H1 (cell line): Measurements from ENCODE around the gene KIAA0586. TPM values are rescaled to one million over a fixed set of nuclear protein-coding genes. Genes with fewer than 3 reads are reported as not detected.

ENCODE experiments used
- CTCF ChIA-PET: fragments of 300-600 bp; sonication (Branson Sonifier 250); formaldehyde crosslinking; loops from one replicate; lab custom pipeline; 2021; ENCODE audit not compliant: partially characterized antibody; lab: Charles Lee
- POLR2A ChIA-PET: fragments of 300-600 bp; sonication (Branson Sonifier 250); formaldehyde crosslinking; loops from one replicate; lab custom pipeline; 2021; ENCODE audit warnings: inconsistent platforms; ENCODE audit not compliant: partially characterized antibody; lab: Charles Lee
- DNase-seq, 2 experiments: peaks; one replicate each; pipeline versions ENCODE4 v3.0.0 to v3.0.0-alpha.2; 2010 to 2022; ENCODE audit warnings: low spot score in 2 of 2, low read depth in 1 of 2, mixed read lengths in 1 of 2
- FAIRE-seq: peaks from 2 replicates; lab custom pipeline; 2011; peaks lifted over from hg19 to GRCh38; lab: Jason Lieb, UNC
- H2AFZ ChIP-seq: 2 replicates; pipeline ENCODE4 v1.8.1; 2012; ENCODE audit warnings: low read length, inconsistent platforms
- H2AK5ac ChIP-seq: 2 replicates; pipeline ENCODE4 v1.6.1; 2013; ENCODE audit warnings: low read depth, low read length
- H2BK120ac ChIP-seq: replicated peaks from 2 replicates; pipeline ENCODE3; 2013; ENCODE audit warnings: low read depth, low read length, inconsistent platforms
- H2BK12ac ChIP-seq: 2 replicates; pipeline ENCODE4 v1.6.1; 2013; ENCODE audit warnings: low read depth, low read length
- H2BK15ac ChIP-seq: 2 replicates; pipeline ENCODE4 v1.6.1; 2013; ENCODE audit warnings: low read length
- H2BK20ac ChIP-seq: 2 replicates; pipeline ENCODE4 v1.6.1; 2013; ENCODE audit warnings: low read length
- H2BK5ac ChIP-seq: 2 replicates; pipeline ENCODE4 v1.6.1; 2013; ENCODE audit warnings: low read depth, low read length
- H3K14ac ChIP-seq: 2 replicates; pipeline ENCODE4 v1.6.1; 2013; ENCODE audit warnings: inconsistent platforms; ENCODE audit not compliant: insufficient read length
- H3K18ac ChIP-seq: 2 replicates; pipeline ENCODE4 v1.6.1; 2013; ENCODE audit warnings: low read length; ENCODE audit errors: extremely low read depth
- H3K23ac ChIP-seq: 2 replicates; pipeline ENCODE4 v1.6.1; 2013; ENCODE audit warnings: inconsistent platforms; ENCODE audit not compliant: insufficient read length
- H3K23me2 ChIP-seq: 2 replicates; pipeline ENCODE4 v1.6.1; 2013; ENCODE audit warnings: low read depth, low read length
- H3K27ac ChIP-seq: 2 replicates; pipeline ENCODE4 v1.6.1; 2011; ENCODE audit warnings: low read depth, low read length, inconsistent platforms
- H3K27me3 ChIP-seq, 4 experiments: replicated peaks in 1 of 4; 1 replicate in 1 of 4; 2 replicates in 3 of 4; pipeline versions ENCODE4 v1.6.1 to v1.8.1; 2011 to 2013; ENCODE audit warnings: low read length in 3 of 4, mild to moderate bottlenecking in 3 of 4, inconsistent platforms in 2 of 4, mixed read lengths in 2 of 4, moderate library complexity in 1 of 4; ENCODE audit not compliant: control insufficient read depth in 3 of 4, insufficient read depth in 3 of 4; ENCODE audit errors: extremely low read depth in 1 of 4
- H3K36me3 ChIP-seq, 4 experiments: 2 replicates each; pipeline versions ENCODE4 v1.6.1 to v1.8.1; 2011 to 2013; ENCODE audit warnings: mild to moderate bottlenecking in 4 of 4, low read length in 3 of 4, moderate library complexity in 2 of 4, control low read depth in 1 of 4, inconsistent platforms in 1 of 4; ENCODE audit not compliant: insufficient read depth in 4 of 4, control insufficient read depth in 2 of 4
- H3K4ac ChIP-seq: replicated peaks from 2 replicates; pipeline ENCODE3; 2013; ENCODE audit warnings: low read length, low read depth, mixed read lengths, inconsistent platforms; ENCODE audit not compliant: insufficient read length
- H3K4me1 ChIP-seq, 4 experiments: replicated peaks in 1 of 4; 1 replicate in 1 of 4; 2 replicates in 3 of 4; pipeline versions ENCODE4 v1.6.1 to v1.8.1; 2011 to 2013; ENCODE audit warnings: low read length in 3 of 4, inconsistent platforms in 2 of 4, mixed read lengths in 1 of 4; ENCODE audit not compliant: insufficient read depth in 4 of 4, control insufficient read depth in 3 of 4
- H3K4me2 ChIP-seq, 2 experiments: 2 replicates each; pipeline versions ENCODE4 v1.6.1 to v1.8.1; 2011 to 2013; ENCODE audit warnings: low read depth in 2 of 2, low read length in 2 of 2, control low read depth in 1 of 2, inconsistent platforms in 1 of 2, mild to moderate bottlenecking in 1 of 2; ENCODE audit not compliant: insufficient read depth in 1 of 2
- H3K4me3 ChIP-seq, 4 experiments: fragments of 200-600, 300-600 bp in 1 of 4; sonication (generic), shearing (Covaris generic), sonication (Bioruptor Twin) in 1 of 4; 2 replicates each; pipeline versions ENCODE4 v1.5.1 to v1.8.1; 2011 to 2016; ENCODE audit warnings: low read length in 4 of 4, low read depth in 3 of 4, control low read depth in 2 of 4, inconsistent platforms in 2 of 4, mild to moderate bottlenecking in 2 of 4, mixed read lengths in 1 of 4, moderate library complexity in 1 of 4; ENCODE audit not compliant: insufficient read depth in 2 of 4; ENCODE audit errors: extremely low read depth in 1 of 4
- H3K56ac ChIP-seq: replicated peaks from 2 replicates; pipeline ENCODE3; 2013; ENCODE audit warnings: low read depth, mild to moderate bottlenecking, mixed read lengths, low read length, inconsistent platforms; ENCODE audit not compliant: insufficient read length
- H3K79me1 ChIP-seq: 2 replicates; pipeline ENCODE4 v1.6.1; 2013; ENCODE audit warnings: low read depth, low read length, control low read depth
- H3K79me2 ChIP-seq, 2 experiments: 2 replicates each; pipeline versions ENCODE4 v1.6.1 to v1.8.1; 2012 to 2013; ENCODE audit warnings: low read length in 2 of 2, mild to moderate bottlenecking in 2 of 2, inconsistent platforms in 1 of 2; ENCODE audit not compliant: insufficient read depth in 2 of 2, control insufficient read depth in 1 of 2
- H3K9ac ChIP-seq, 4 experiments: replicated peaks in 1 of 4; 1 replicate in 1 of 4; 2 replicates in 3 of 4; pipeline versions ENCODE4 v1.6.1 to v1.8.1; 2011 to 2013; ENCODE audit warnings: low read depth in 3 of 4, low read length in 3 of 4, control low read depth in 2 of 4, mild to moderate bottlenecking in 2 of 4, moderate library complexity in 2 of 4, inconsistent platforms in 1 of 4; ENCODE audit errors: extremely low read depth in 1 of 4
- H3K9me3 ChIP-seq, 2 experiments: 2 replicates each; pipeline versions ENCODE4 v1.6.1 to v1.8.1; 2012 to 2013; ENCODE audit warnings: mild to moderate bottlenecking in 2 of 2, moderate library complexity in 2 of 2, control low read depth in 1 of 2, inconsistent platforms in 1 of 2, low read depth in 1 of 2, low read length in 1 of 2, mixed read lengths in 1 of 2; ENCODE audit not compliant: insufficient read depth in 2 of 2
- H4K20me1 ChIP-seq, 2 experiments: replicated peaks in 1 of 2; 2 replicates each; pipeline versions ENCODE3 to v1.8.1; 2011 to 2013; ENCODE audit warnings: inconsistent platforms in 2 of 2, low read length in 2 of 2, mild to moderate bottlenecking in 1 of 2; ENCODE audit not compliant: insufficient read depth in 2 of 2, control insufficient read depth in 1 of 2
- H4K5ac ChIP-seq: 2 replicates; pipeline ENCODE4 v1.6.1; 2013; ENCODE audit warnings: low read length, low read depth, mixed read lengths, inconsistent platforms; ENCODE audit not compliant: insufficient read length
- H4K8ac ChIP-seq: 2 replicates; pipeline ENCODE4 v1.8.0; 2013; ENCODE audit warnings: mild to moderate bottlenecking, moderate library complexity, low read length, inconsistent platforms; ENCODE audit not compliant: insufficient read depth; ENCODE audit errors: extremely low read depth
- H4K91ac ChIP-seq: replicated peaks from 2 replicates; pipeline ENCODE3; 2013; ENCODE audit warnings: low read length, mixed read lengths, inconsistent platforms; ENCODE audit not compliant: insufficient read length
- EZH2 ChIP-seq: fragments of 200-600 bp; sonication (generic); IDR thresholded peaks from 2 replicates; pipeline ENCODE4 v1.7.1; 2012; ENCODE audit warnings: low read depth, mild to moderate bottlenecking, moderate library complexity, low read length, inconsistent platforms; ENCODE audit not compliant: severe bottlenecking
- HDAC6 ChIP-seq: IDR thresholded peaks from one replicate; pipeline ENCODE4 v1.7.1; 2012; ENCODE audit warnings: low read depth, mild to moderate bottlenecking, inconsistent platforms, low read length, moderate library complexity
- JUN ChIP-seq: IDR thresholded peaks from 2 replicates; pipeline ENCODE4 v1.6.1; 2011; ENCODE audit warnings: low read depth, mild to moderate bottlenecking, improper control_type of control experiment, low read length
- KDM1A ChIP-seq: fragments of 200-600, 300-600 bp; sonication (generic); IDR thresholded peaks from 2 replicates; pipeline ENCODE4 v1.7.1; 2016; ENCODE audit warnings: mild to moderate bottlenecking, low read length, borderline replicate concordance
- NANOG ChIP-seq: IDR thresholded peaks from 2 replicates; pipeline ENCODE4 v1.6.1; 2011; ENCODE audit warnings: low read length, low read depth, mild to moderate bottlenecking, inconsistent platforms; ENCODE audit not compliant: insufficient read depth, poor library complexity, severe bottlenecking
- NRF1 ChIP-seq: IDR thresholded peaks from 2 replicates; pipeline ENCODE4 v1.6.1; 2011; ENCODE audit warnings: mild to moderate bottlenecking, low read depth, low read length, improper control_type of control experiment
- POLR2AphosphoS5 ChIP-seq: IDR thresholded peaks from 2 replicates; pipeline ENCODE4 v1.6.1; 2011; ENCODE audit warnings: low read depth, low read length
- RAD21 ChIP-seq, 2 experiments: IDR thresholded peaks in 1 of 2; conservative IDR thresholded peaks in 1 of 2; 2 replicates each; pipeline ENCODE4 v1.6.1; 2011; ENCODE audit warnings: low read depth in 2 of 2, low read length in 2 of 2, improper control_type of control experiment in 1 of 2, inconsistent platforms in 1 of 2, mild to moderate bottlenecking in 1 of 2, moderate library complexity in 1 of 2
- SIX5 ChIP-seq: IDR thresholded peaks from 2 replicates; pipeline ENCODE4 v1.6.1; 2011; ENCODE audit warnings: mild to moderate bottlenecking, low read depth, low read length
- SP2 ChIP-seq: IDR thresholded peaks from 2 replicates; pipeline ENCODE4 v1.6.1; 2012; ENCODE audit warnings: mild to moderate bottlenecking, low read length, inconsistent platforms
- SUZ12 ChIP-seq: fragments of 200-600 bp; sonication (generic); IDR thresholded peaks from 2 replicates; pipeline ENCODE4 v1.6.1; 2012; ENCODE audit warnings: mild to moderate bottlenecking, inconsistent platforms, low read length, moderate library complexity, mixed read lengths
- TAF7 ChIP-seq: optimal IDR thresholded peaks from 2 replicates; pipeline ENCODE3; 2011; ENCODE audit warnings: low read depth, mild to moderate bottlenecking, inconsistent platforms, low read length, moderate library complexity, borderline replicate concordance
- WGBS, 2 experiments: shearing (Covaris generic) in 1 of 2; methylation state at CpG; one replicate each; pipeline versions ENCODE4 v1.1.6 to v1.1.7; 2013 to 2015; ENCODE audit warnings: low lambda C conversion rate in 2 of 2, mixed read lengths in 2 of 2, inconsistent platforms in 1 of 2, low coverage in 1 of 2, missing lambda C conversion rate in 1 of 2; ENCODE audit not compliant: insufficient replicate concordance in 2 of 2, insufficient coverage in 1 of 2, insufficient read length in 1 of 2; ENCODE audit errors: extremely low coverage in 1 of 2, missing lambda C conversion rate in 1 of 2; 5-methylcytosine and 5-hydroxymethylcytosine counted together
- polyA plus RNA-seq, 7 experiments: library from polyadenylated mRNA; depleted of rRNA in 3 of 7; stranded (reverse) in 5 of 7; unstranded in 2 of 7; fragments of >200 nt in 5 of 7; fragments of 200-250 nt in 2 of 7; gene quantifications; 1 replicate in 5 of 7; 2 replicates in 1 of 7; 4 replicates in 1 of 7; pipeline versions ENCODE4 v1.2.1 to v1.2.3, GENCODE V29; 2011 to 2013; ENCODE audit warnings: missing spikeins in 2 of 7, mixed read lengths in 2 of 7
- total RNA-seq: library from RNA; stranded (reverse); fragmentation: NEBNext Ultra II Directional; extraction: Animal tissue kit (Norgen Biotek cat#: 25700); gene quantifications from 2 replicates; pipeline ENCODE4 v1.2.1, GENCODE V29; 2021

The KIAA0586 gene
- total and polyA plus RNA-seq, 2 of the 8 experiments (the other 6 are each of a cell fraction or from before 2014, with no cell fraction given): 7.2 to 24.8 TPM

GRCh38 chr14:58408681-58409215 lies 18.8 kb upstream of the KIAA0586 start:
- Histone ChIP-seq H3K4ac (no peak overlapping the region), H3K56ac (no peak overlapping the region), H3K36me3 (peaks cover 8 to 36% (median 23%) of the 10 kb centered on the region in 4 experiments; a peak in 6 of 8 replicates), H4K20me1 (no peaks in the 10 kb centered on the region), H2AFZ (no peak overlapping the region), H3K27ac (no peak overlapping the region), H3K23ac (no peak overlapping the region), H3K79me1 (no peaks in the 10 kb centered on the region), H3K9me3 (no peaks in the 10 kb centered on the region), H3K4me2 (no peak overlapping the region), H2AK5ac (no peak overlapping the region), H3K79me2 (no peaks in the 10 kb centered on the region), H2BK12ac (no peak overlapping the region), H3K23me2 (no peaks in the 10 kb centered on the region), H2BK120ac (no peak overlapping the region), H3K9ac (no peak overlapping the region), H4K8ac (no peak overlapping the region), H2BK5ac (no peak overlapping the region), H3K27me3 (no peaks in the 10 kb centered on the region), H3K18ac (no peak overlapping the region), H4K91ac (no peak overlapping the region), H3K4me1 (no peaks in the 10 kb centered on the region), H4K5ac (no peak overlapping the region), H2BK20ac (no peak overlapping the region), H2BK15ac (no peak overlapping the region), H3K4me3 (no peak overlapping the region), H3K14ac (no peak overlapping the region)
- FAIRE-seq (no peak), DNase-seq (no peak)
- ChIA-PET CTCF (interaction anchor here (0.6 to 1.0 kb wide), 2 partner anchors 22 to 79 kb away, joined by 3 read pairs; no protein-coding TSS in a partner anchor), POLR2A (interaction anchor here (1.1 to 1.3 kb wide), 2 partner anchors 19 to 98 kb away, joined by 3 read pairs; partner anchors contain the start of genes KIAA0586 and TIMM9)
- WGBS, 2 experiments: 94% methylated on average over 3 of the region's 3 CpGs; no CpG with 5 or more reads in 1 of the 2 experiments
- TF ChIP-seq KDM1A (no peak), TAF7 (no peak), SP2 (no peak), RAD21 (IDR thresholded peaks at IDR 0.05 in 1 of 2, conservative IDR thresholded peaks at IDR 0.05 in 1 of 2; ENCODE audit: low read depth in 2 of 2, low read length in 2 of 2) (no peak), SUZ12 (no peak), HDAC6 (no peak), EZH2 (no peak), NANOG (no peak), JUN (no peak), NRF1 (no peak), SIX5 (no peak), POLR2AphosphoS5 (no peak)
